Retinal pigment epithelial cell (primary cell): ENCODE results near the gene ZBTB46.
"Not testable (repeated sequence)": the region's sequence is repeated elsewhere in the genome, so short reads cannot be mapped to it uniquely, and the experiment has no call there.

Experiments used
- DNase-seq: peaks from one replicate; pipeline ENCODE4 v3.0.0-alpha.2; 2010; ENCODE audit warnings: low read depth
- H3K4me3 ChIP-seq: 2 replicates; pipeline ENCODE4 v1.5.1; 2011; ENCODE audit warnings: mild to moderate bottlenecking, low read length, control low read depth, moderate library complexity
- CTCF ChIP-seq: conservative IDR thresholded peaks from 2 replicates; pipeline ENCODE4 v1.5.1; 2011; ENCODE audit warnings: low read depth, low read length, control low read depth, inconsistent platforms

The ZBTB46 gene

GRCh38 chr20:63868264-63868663, 37.2 kb upstream of the ZBTB46 start:
- H3K4me3 ChIP-seq, result no peak overlapping the region
- no peak for TF ChIP-seq CTCF
- DNase-seq, result no peak

- not testable (repeated sequence) for H3K4me3 ChIP-seq, DNase-seq
Measured at GRCh38 chr20:63867042-63867441, 36.0 kb upstream of the ZBTB46 start.

- peak; percentile 94 for DNase-seq
- peak within 1 kb of the TSS; percentile 89 for H3K4me3 ChIP-seq
- TF ChIP-seq CTCF, result no peak
Measured at GRCh38 chr20:63864978-63865640, 34.0 kb upstream of the ZBTB46 start, which contains the start of gene TPD52L2. Gene TPD52L2 (plus strand): TSS chr20:63865270. CDS start chr20:63865366, 96 bp downstream.

- DNase-seq, result no peak
- H3K4me3 ChIP-seq, result peak overlapping the region; percentile 89
- no peak for TF ChIP-seq CTCF
Measured at GRCh38 chr20:63864545-63864977, 33.5 kb upstream of the ZBTB46 start.

- peak; percentile 65 for TF ChIP-seq CTCF
- no peak for DNase-seq
- peak overlapping the region; percentile 89 for H3K4me3 ChIP-seq
Measured at GRCh38 chr20:63863798-63864544, 32.9 kb upstream of the ZBTB46 start.

GRCh38 chr20:63863021-63863797, 32.1 kb upstream of the ZBTB46 start:
- H3K4me3 ChIP-seq, result no peak overlapping the region
- no peak for DNase-seq
- TF ChIP-seq CTCF, result no peak
